SK-N-MC (cell line): Measurements from ENCODE around the gene HIKESHI.

Experiments used
- EZH2 ChIP-seq: fragments of 200-600 bp; sonication (generic); IDR thresholded peaks from one replicate; pipeline ENCODE4 v1.6.1; 2017; ENCODE audit warnings: antibody characterized with exemption
- POLR2AphosphoS5 ChIP-seq: IDR thresholded peaks from 2 replicates; pipeline ENCODE4 v1.6.1; 2012; ENCODE audit warnings: mild to moderate bottlenecking, low read depth, low read length, borderline replicate concordance

DNA sequence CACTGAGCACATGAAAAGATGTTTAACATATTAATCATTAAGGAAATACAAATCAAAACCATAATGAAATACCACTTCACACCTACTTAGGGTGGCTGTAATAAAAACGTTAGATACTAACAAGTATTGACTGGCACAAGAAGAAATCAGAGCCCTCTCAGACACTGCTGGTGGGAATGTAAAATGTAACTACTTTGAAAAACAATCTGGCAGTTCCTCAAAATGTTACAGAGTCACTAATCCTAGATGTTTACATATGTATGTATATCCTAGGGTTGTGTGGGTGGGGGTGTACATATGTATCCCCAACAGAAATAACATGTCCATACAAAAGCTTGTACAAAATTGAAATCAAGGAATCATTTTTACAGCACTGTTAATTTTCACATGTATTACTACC lies 42.3 kb upstream of the HIKESHI start:
- TF ChIP-seq EZH2 (no peak), POLR2AphosphoS5 (no peak)
